Fibroblast of pulmonary artery (primary cell): ENCODE data around the gene PTPN2.

Source experiments
- DNase-seq: peaks from one replicate; pipeline ENCODE4 v3.0.0-alpha.2; 2010; ENCODE audit warnings: low read depth
- H3K4me3 ChIP-seq: replicated peaks from 2 replicates; pipeline ENCODE4 v1.5.1; 2011; ENCODE audit warnings: low read depth, mild to moderate bottlenecking, control low read depth, low read length, moderate library complexity
- TF ChIP-seq, protein P1 (sequence below): IDR thresholded peaks from 2 replicates; pipeline ENCODE4 v1.5.1; 2011; ENCODE audit warnings: mild to moderate bottlenecking, control low read depth, low read length, inconsistent platforms; ENCODE audit errors: missing control alignments

PTPN2 gene

DNA sequence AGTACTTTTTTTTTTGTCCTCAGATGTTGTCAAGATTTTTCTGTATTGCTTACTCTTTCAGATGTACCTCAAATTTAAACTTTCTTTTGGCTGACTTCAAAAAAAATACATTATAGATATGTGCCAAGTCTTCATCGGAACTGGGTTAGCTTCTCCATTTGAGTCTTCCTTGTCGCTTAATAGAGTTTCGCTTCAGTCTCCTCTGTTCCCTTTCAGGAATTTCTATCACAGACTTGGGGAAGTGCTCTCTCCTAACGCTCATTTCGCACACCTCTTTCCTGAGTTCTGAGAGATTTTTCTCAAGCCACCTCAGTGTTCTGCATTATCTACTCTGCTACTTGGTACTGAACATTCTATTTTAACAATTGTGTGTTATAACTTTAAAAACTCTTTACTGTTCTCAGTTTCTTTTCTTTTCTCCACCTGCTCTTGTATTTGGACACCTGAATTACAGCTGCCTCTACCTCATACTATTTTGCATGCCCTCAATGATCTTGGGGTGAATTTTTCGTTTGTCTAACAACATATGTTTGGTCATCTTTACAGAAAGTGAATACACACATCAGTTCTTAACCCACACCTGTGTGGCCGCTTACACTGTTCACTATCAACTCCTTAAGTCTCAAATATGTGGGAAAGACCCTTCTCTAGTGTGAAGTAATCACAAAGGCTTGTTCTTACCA is 16.5 kb downstream of the PTPN2 start:
- TF ChIP-seq, protein P1, sequence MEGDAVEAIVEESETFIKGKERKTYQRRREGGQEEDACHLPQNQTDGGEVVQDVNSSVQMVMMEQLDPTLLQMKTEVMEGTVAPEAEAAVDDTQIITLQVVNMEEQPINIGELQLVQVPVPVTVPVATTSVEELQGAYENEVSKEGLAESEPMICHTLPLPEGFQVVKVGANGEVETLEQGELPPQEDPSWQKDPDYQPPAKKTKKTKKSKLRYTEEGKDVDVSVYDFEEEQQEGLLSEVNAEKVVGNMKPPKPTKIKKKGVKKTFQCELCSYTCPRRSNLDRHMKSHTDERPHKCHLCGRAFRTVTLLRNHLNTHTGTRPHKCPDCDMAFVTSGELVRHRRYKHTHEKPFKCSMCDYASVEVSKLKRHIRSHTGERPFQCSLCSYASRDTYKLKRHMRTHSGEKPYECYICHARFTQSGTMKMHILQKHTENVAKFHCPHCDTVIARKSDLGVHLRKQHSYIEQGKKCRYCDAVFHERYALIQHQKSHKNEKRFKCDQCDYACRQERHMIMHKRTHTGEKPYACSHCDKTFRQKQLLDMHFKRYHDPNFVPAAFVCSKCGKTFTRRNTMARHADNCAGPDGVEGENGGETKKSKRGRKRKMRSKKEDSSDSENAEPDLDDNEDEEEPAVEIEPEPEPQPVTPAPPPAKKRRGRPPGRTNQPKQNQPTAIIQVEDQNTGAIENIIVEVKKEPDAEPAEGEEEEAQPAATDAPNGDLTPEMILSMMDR: no peak
- H3K4me3 ChIP-seq: no peak overlapping the region
- no peak for DNase-seq

DNA sequence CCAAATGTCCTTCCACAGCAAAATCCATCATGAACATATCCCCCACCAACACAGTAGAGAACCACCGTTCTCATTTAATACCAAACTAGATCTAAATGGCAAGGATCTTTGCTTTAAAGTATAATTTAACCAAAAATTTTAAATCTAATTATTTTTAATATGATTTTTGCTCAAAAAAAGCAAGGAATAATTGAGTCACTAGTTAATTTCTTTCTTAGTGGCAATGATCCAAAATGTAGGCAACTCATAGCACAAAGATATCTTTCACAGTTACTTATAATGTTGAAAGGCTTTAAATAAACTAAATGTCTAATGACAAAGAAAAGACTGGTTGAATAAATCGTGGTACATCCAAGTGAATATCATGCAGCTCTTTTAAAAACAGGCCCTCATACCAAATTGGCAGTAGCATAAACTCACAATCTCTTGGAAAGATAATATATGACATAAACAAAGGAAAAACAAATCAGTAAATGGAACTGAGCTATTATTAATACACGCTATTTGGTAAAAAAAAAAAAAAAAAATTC is 20.3 kb downstream of the PTPN2 start:
- H3K4me3 ChIP-seq: no peak overlapping the region
- no peak for DNase-seq
- TF ChIP-seq, protein P1: no peak

DNA sequence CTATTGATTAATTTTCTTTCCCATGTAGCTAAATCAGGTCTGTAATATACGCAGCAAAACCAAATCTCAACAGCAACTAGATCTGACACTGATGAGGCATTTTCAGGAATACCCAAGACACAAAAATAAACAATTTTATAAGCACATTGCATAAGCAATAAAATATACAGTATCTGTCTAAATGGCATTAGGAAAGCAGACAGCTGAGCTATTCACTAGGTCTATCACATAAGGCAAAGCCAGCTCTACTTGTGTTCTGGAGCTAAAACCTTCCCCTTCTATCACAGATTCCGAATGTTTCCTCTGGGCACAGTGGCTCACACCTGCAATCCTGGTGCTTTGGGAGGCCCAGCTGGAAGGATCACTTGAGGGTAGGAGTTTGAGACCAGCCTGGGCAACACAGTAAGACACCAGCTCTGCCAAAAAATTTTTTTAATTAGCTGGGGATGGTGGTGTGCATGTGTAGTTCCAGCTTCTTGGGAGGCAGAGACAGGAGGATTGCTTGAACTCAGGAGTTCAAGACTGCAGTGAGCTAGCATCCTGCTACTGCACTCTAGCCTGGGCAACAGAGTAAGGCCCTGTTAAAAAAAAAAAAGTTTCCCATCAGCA is 21.1 kb downstream of the PTPN2 start:
- TF ChIP-seq, protein P1: no peak
- no peak for DNase-seq
- H3K4me3 ChIP-seq: no peak overlapping the region

DNA sequence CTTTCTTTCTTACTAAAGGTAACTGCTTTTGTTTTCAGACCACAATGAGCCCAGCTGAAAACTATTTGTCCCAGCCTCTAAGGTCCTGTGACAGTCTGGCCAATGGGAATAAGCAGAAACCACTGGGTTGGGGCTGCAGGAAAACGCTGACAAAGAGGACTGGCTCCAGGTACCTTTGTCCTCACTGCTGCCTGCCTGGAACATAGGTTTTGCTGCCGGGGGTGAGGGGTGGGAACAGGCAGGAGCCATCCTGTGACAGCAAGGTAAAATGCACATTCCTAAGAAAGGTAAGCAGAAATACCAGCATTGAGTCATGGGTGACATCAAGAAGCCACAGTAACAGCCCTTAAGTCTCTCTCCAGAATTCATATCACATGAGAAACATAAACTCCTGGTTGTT is 21.6 kb downstream of the PTPN2 start:
- H3K4me3 ChIP-seq: no peak overlapping the region
- DNase-seq: no peak
- TF ChIP-seq, protein P1: no peak

DNA sequence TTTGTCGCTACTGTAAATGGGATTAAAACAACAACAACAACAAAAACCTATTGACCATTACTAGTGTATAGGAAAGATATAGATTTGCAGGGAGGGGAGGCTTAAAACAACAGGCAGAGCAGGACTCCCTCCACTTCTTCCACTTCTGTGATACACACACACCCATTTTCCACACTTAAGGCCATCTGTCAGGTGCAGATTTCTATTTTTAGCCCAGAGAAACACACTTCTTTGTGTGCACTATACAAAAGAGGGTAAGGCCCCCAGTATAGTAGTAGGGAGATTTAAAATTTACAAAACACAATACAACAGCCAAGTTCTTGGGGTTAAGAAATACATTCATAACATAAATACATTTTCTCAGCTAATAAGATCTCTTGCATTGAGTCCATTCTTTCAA is 22.4 kb downstream of the PTPN2 start:
- no peak for DNase-seq
- H3K4me3 ChIP-seq: no peak overlapping the region
- TF ChIP-seq, protein P1: no peak

DNA sequence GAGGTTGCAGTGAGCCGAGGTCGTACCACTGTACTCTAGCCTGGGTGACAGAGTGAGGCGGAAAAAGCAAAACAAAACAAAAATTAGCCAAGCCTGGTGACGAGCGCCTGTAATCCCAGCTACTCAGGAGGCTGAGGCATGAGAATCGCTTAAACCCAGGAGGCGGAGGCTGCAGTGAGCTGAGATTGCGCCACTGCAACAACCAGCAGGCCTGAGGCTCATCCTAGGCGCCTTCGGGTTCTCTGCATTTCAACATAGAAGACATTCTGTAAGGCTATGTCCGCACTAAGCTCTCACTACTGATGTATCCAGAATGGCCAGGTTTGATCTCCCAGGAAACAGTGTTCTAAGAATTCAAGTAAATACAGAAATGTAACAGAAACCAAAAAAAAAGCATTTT is 23.5 kb downstream of the PTPN2 start:
- DNase-seq: no peak
- TF ChIP-seq, protein P1: no peak
- no peak overlapping the region for H3K4me3 ChIP-seq
